ENCODE measurements around the gene PPP1R8.

DNA sequence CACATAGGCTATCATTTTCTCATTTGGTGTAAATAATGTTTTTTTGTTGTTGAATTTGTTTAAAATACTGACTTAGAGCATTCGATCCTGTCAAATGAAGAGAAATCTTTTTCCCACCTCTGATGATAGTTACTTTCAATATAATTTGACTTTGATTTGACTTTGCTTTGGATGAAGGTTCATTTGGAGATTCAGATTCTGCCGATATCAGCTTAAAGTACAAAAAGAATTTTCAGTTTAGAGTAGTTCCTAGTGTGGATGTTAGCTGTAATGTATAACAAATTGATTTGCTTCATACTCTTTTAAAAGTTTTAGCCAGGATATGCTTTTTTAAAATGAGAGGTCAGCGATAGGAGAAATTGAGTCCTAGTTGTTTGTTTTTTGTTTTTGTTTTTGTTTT, 47.6 kb upstream of the PPP1R8 start:
- TF ChIP-seq, protein P1, sequence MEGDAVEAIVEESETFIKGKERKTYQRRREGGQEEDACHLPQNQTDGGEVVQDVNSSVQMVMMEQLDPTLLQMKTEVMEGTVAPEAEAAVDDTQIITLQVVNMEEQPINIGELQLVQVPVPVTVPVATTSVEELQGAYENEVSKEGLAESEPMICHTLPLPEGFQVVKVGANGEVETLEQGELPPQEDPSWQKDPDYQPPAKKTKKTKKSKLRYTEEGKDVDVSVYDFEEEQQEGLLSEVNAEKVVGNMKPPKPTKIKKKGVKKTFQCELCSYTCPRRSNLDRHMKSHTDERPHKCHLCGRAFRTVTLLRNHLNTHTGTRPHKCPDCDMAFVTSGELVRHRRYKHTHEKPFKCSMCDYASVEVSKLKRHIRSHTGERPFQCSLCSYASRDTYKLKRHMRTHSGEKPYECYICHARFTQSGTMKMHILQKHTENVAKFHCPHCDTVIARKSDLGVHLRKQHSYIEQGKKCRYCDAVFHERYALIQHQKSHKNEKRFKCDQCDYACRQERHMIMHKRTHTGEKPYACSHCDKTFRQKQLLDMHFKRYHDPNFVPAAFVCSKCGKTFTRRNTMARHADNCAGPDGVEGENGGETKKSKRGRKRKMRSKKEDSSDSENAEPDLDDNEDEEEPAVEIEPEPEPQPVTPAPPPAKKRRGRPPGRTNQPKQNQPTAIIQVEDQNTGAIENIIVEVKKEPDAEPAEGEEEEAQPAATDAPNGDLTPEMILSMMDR (optimal IDR thresholded peaks at IDR 0.05 in 1 of 3, IDR thresholded peaks at IDR 0.05 in 1 of 3, conservative IDR thresholded peaks at IDR 0.05 in 1 of 3; ENCODE audit: extremely low read depth in 1 of 3, insufficient read depth in 2 of 3, low read length in 3 of 3), result no peak
- no peak for TF ChIP-seq EZH2 (IDR thresholded peaks at IDR 0.05; ENCODE audit: low read length)
